ES-I3 (cell line): ENCODE data around the gene CC2D2B.
"Not testable (repeated sequence)": the region's sequence is repeated elsewhere in the genome, so short reads cannot be mapped to it uniquely, and the experiment has no call there.

Source experiments
- H3K36me3 ChIP-seq: 2 replicates; pipeline ENCODE4 v1.6.1; 2013; ENCODE audit warnings: mild to moderate bottlenecking, low read length, control low read depth, moderate library complexity; ENCODE audit not compliant: insufficient read depth
- H3K4me1 ChIP-seq: 2 replicates; pipeline ENCODE4 v1.6.1; 2013; ENCODE audit warnings: mild to moderate bottlenecking, control low read depth, low read length; ENCODE audit not compliant: insufficient read depth
- H3K9ac ChIP-seq: 2 replicates; pipeline ENCODE4 v1.6.1; 2013; ENCODE audit warnings: low read depth, mild to moderate bottlenecking, low read length, moderate library complexity
- H3K9me3 ChIP-seq: 2 replicates; pipeline ENCODE4 v1.6.1; 2013; ENCODE audit warnings: mild to moderate bottlenecking, low read length, moderate library complexity; ENCODE audit not compliant: control insufficient read depth, insufficient read depth

CC2D2B gene, protein sequence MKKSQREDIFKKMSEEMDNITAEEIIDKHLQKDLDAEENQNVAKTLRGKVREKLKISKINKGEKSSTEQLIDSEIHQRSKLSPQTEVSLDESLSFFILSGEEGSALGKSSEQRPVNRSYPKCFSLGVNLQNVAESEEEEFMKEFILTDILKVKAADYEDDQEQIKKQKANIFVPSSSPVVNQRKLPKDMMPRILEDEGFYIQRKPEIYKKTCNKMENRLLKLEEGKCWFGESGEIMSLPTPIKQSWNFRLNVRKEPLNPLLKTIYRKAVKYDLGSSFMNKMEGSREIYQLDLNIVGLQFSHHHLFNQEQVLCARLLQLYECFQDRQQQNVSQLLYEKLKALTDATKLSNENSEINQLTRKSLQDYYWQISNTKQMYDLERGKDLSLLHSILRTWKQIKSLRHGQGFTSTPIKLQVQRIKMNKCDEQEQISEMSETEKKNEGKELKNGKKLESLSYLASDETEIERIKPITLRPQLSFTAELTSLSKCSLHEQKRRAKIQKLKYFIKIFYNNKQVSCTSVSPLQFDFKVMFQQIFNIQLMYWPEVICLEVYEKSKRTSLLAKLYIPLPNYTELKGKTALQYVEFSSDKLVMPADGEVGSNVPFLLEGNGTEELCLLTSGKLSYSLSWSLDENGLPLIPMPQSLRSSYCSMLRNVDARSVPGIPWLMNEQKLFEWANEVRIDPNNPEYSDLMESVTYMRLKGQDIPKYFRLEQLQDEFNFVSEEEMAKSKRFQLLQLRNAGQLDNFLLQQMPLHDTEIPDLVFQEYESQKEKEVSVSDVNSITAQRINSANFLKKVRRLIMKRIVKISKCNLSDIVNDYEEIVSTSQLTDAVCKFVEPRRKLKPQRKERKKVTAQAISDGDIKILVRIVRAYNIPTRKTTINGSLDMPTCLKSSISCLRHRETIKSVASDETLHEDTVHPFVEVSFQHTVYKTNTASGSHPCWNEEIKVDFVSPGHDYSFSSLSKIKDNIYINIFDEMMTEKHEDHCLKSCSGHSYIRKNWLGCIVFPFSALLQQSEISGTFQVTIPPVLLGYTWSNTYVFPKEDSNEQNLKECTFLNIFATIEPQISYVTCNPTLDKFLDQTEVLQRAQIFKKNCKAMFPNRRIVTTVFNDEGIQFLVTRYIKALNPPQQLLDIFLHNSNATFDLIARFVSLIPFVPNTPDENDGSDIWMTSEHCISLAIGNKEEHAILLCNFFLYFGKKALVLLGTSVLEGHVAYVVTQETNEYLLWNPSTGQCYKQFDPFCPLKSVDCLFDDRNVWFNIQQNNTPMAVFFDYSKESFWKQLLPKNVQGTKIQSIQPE (N-terminal part only)

GRCh38 chr10:95907456-95908253 is at the start of gene CC2D2B:
CC2D2B (plus strand) TSS chr10:95907975; CDS start chr10:95911324, 3,349 bp downstream.
- H3K9ac ChIP-seq = peak within 1 kb of the TSS; percentile 87
- no peaks in the 10 kb centered on the region for H3K4me1 ChIP-seq
- H3K36me3 ChIP-seq = no peaks in the 10 kb centered on the region; the same call in 1 of the 2 replicates
- H3K9me3 ChIP-seq = no peaks in the 10 kb centered on the region

GRCh38 chr10:95860166-95860940 is 47.4 kb upstream of the CC2D2B start:
- Histone ChIP-seq H3K4me1 (no peaks in the 10 kb centered on the region), H3K36me3 (no peaks in the 10 kb centered on the region), H3K9me3 (no peaks in the 10 kb centered on the region), H3K9ac (no peak overlapping the region)

DNA sequence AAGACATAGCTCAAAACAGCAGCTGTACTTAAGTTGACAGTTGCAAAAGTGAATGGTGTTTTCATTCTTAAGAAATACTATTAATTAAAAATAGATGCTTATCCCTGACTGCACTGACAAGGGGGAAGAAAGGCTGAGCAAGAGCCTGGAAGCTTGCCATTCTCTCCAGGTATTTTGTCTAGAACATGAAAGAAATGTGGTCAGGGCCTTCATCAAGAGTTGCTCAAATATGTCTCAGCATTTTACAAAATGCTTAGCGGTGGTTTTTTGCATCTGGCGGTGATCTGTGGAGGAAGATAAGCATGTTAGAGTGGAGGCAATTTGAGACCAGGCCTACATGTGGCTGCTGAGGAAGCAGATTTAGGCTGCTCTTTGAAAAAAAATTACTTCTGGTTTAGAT is 46.4 kb upstream of the CC2D2B start:
- H3K4me1 ChIP-seq = no peaks in the 10 kb centered on the region
- no peaks in the 10 kb centered on the region for H3K36me3 ChIP-seq
- no peak overlapping the region for H3K9ac ChIP-seq
- H3K9me3 ChIP-seq = no peaks in the 10 kb centered on the region

GRCh38 chr10:95864906-95865813 is 42.6 kb upstream of the CC2D2B start:
- Histone ChIP-seq H3K4me1 (no peaks in the 10 kb centered on the region), H3K9ac (no peak overlapping the region), H3K9me3 (no peaks in the 10 kb centered on the region), H3K36me3 (no peaks in the 10 kb centered on the region)

- H3K4me1 ChIP-seq = no peaks in the 10 kb centered on the region
- no peaks in the 10 kb centered on the region for H3K9me3 ChIP-seq
- H3K9ac ChIP-seq = no peak overlapping the region
- no peaks in the 10 kb centered on the region for H3K36me3 ChIP-seq
These were observed 41.8 kb upstream of the CC2D2B start for GRCh38 chr10:95865814-95866466.

DNA sequence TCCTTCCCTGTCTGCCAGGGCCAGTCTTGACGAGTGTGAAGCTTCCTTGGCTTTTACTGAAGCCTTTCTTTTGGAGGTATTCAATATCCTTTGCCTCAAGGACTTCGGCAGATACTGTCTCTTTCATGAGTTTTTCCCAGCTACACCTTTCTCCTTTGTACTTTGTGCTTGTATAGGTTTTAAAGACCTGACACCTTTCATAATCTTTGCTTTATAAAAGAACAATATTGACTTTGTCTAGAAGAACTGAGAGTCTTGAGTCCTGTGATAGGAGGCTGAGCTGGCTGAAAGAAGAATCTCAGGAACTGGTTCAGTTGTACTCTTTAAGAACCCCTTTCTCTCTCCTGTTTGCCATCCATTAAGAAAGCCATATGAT is 41.3 kb upstream of the CC2D2B start:
- Histone ChIP-seq H3K4me1 (no peaks in the 10 kb centered on the region), H3K36me3 (no peaks in the 10 kb centered on the region), H3K9me3 (no peaks in the 10 kb centered on the region), H3K9ac (no peak overlapping the region)

- Histone ChIP-seq H3K9me3 (no peaks in the 10 kb centered on the region), H3K36me3 (no peaks in the 10 kb centered on the region), H3K4me1 (no peaks in the 10 kb centered on the region), H3K9ac (no peak overlapping the region)
These were observed 39.9 kb upstream of the CC2D2B start for GRCh38 chr10:95867866-95868265.

DNA sequence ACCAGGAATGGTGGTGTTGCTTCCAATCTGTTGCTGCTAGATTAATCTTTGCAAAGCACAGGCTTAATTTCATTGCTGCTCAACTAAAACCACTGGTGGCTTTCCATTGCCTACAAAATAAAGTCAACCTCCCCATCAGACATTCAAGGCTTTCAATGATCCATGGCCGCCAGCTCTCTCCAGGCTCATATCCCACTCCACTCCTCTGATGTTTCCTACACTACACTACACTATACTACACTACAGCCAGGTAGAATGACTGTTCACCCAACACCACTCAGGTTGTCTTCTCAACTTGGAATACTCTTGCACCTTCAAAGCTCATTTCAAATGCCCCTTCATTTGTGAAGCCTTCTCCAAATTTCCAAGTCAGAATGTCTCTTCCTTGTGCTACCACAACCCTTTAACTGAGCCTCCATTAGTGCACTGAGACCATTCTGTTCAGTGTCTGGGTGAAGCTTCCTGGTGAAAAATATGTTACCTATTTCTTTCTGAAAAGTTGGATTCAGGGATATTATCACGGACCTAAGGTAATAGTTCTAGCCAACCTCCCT is 35.5 kb upstream of the CC2D2B start:
- peaks cover 5% of the 10 kb centered on the region; the same call in 1 of the 2 replicates for H3K36me3 ChIP-seq
- H3K9me3 ChIP-seq = peaks cover 4% of the 10 kb centered on the region; the same call in 1 of the 2 replicates
- H3K9ac ChIP-seq = no peak overlapping the region
- no peaks in the 10 kb centered on the region for H3K4me1 ChIP-seq

GRCh38 chr10:95873139-95873538 is 34.6 kb upstream of the CC2D2B start:
- H3K9ac ChIP-seq = no peak overlapping the region
- no peaks in the 10 kb centered on the region for H3K4me1 ChIP-seq
- peaks cover 5% of the 10 kb centered on the region; the same call in 1 of the 2 replicates for H3K36me3 ChIP-seq
- peaks cover 4% of the 10 kb centered on the region; the same call in 1 of the 2 replicates for H3K9me3 ChIP-seq

- Histone ChIP-seq H3K9ac (no peak overlapping the region), H3K4me1 (no peaks in the 10 kb centered on the region), H3K36me3 (peaks cover 5% of the 10 kb centered on the region; the same call in 1 of the 2 replicates), H3K9me3 (peaks cover 4% of the 10 kb centered on the region; the same call in 1 of the 2 replicates)
These were observed 34.1 kb upstream of the CC2D2B start for GRCh38 chr10:95873651-95874050.

DNA sequence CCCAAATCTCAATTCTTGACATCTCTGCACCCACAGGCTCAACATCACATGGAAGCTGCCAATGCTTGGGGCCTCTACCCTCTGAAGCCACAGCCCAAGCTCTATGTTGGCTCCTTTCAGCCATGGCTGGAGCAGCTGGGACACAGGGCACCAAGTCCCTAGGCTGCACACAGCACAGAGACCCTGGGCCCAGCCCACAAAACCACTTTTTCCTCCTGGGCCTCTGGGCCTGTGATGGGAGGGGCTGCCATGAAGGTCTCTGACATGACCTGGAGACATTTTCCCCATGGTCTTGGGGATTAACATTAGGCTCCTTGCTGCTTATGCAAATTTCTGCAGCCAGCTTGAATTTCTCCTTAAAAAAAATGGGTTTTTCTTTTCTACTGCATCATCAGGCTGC is 33.0 kb upstream of the CC2D2B start:
- H3K9me3 ChIP-seq, H3K9ac ChIP-seq, H3K36me3 ChIP-seq, H3K4me1 ChIP-seq: not testable (repeated sequence)
